Activated CD4-positive, alpha-beta memory T cell treated with anti-CD3 and anti-CD28 coated beads for 36 hours (primary cell): ENCODE measurements around the gene FOS. TPM values are rescaled to one million over a fixed set of nuclear protein-coding genes. Genes with fewer than 3 reads are reported as not detected.
"Not testable (repeated sequence)": the region's sequence is repeated elsewhere in the genome, so short reads cannot be mapped to it uniquely, and the experiment has no call there.

Experiments used
- CTCF ChIA-PET: fragments of 350-600 bp; sonication (Branson Sonifier 250); formaldehyde crosslinking; loops from one replicate; lab custom pipeline; 2021; ENCODE audit warnings: antibody characterized with exemption, inconsistent platforms; lab: Charles Lee
- POLR2A ChIA-PET: fragments of 350-600 bp; sonication (Branson Sonifier 250); formaldehyde crosslinking; loops from one replicate; lab custom pipeline; 2021; ENCODE audit warnings: antibody characterized with exemption; lab: Charles Lee
- DNase-seq: peaks from one replicate; pipeline ENCODE4 v3.0.0-alpha.2; 2020
- H3K27ac Mint-ChIP-seq: one replicate; pipeline ENCODE4 v1.8.0; 2021; ENCODE audit warnings: mixed read lengths
- H3K27me3 Mint-ChIP-seq: one replicate; pipeline ENCODE4 v1.8.0; 2021; ENCODE audit warnings: mixed read lengths
- H3K36me3 Mint-ChIP-seq: one replicate; pipeline ENCODE4 v1.8.0; 2021; ENCODE audit warnings: mixed read lengths
- H3K4me1 Mint-ChIP-seq: one replicate; pipeline ENCODE4 v1.8.0; 2021; ENCODE audit warnings: low read depth, mixed read lengths
- H3K4me3 Mint-ChIP-seq: one replicate; pipeline ENCODE4 v1.8.0; 2021; ENCODE audit warnings: mild to moderate bottlenecking, mixed read lengths
- H3K9me3 Mint-ChIP-seq: one replicate; pipeline ENCODE4 v1.8.0; 2021; ENCODE audit warnings: mixed read lengths
- intact Hi-C: fragments of 100-400 bp; cut with micrococcal nuclease; formaldehyde crosslinking; loops from one replicate; pipeline ENCODE4 v1.15.1; 2023
- total RNA-seq, 2 experiments: library from RNA; stranded (reverse); gene quantifications; one replicate each; pipeline ENCODE4 v1.2.3, GENCODE V29; 2021

Gene FOS
- total RNA-seq, 2 experiments from 2014 or later: 21.1 to 26.7 TPM

DNA sequence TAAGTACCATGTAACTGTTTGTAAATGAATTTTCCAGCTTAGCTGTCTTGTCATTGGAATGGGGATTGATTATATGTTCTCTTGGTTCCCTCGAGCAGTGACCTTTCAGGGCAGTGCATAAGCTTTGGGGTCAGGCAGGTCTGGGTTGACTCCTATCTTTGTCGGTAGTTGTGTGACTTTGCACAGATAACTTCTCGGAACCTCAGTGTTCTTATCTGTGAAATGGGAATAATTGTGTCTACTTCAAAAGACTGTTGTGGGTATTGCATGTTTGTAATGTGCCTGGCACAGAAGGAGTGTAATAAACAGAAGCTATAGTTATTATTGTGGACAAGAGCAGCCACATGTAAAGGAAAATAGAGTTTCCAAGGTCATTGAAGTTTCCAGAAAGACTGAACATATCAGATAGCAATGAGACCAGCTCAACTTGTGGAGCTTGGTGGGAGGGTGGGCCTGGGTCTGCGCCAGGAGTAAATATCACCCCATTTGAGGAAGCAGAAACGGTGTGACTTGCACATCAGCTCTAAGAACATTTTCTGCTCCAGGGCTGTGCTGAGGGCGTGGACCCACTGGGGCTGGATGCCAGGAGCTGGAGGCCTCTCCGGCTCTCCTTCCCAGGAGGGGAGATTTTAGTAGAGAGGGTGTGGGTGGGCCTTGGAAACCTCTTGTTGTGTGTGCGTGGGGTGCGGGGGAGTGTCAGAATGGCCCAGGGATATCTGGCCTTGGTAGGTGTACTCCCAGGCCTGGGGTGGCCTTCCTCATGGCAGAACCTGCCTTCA, 19.7 kb downstream of the FOS start:
- ChIA-PET CTCF (interaction anchor here (1.0 to 13.5 kb wide), 8 partner anchors 9 to 353 kb away, joined by 4 to 280 read pairs (median 5); partner anchors contain the start of gene NEK9), POLR2A (interaction anchor here (1.1 kb wide), 1 partner anchor 172 kb away, joined by 6 read pairs; the partner anchor contains the start of gene NEK9)
- no peak for DNase-seq
- no peak overlapping the region for H3K27ac Mint-ChIP-seq
- no peak overlapping the region for H3K4me3 Mint-ChIP-seq
- peaks cover 39% of the 10 kb centered on the region for H3K4me1 Mint-ChIP-seq
- H3K36me3 Mint-ChIP-seq: no peaks in the 10 kb centered on the region
- no peaks in the 10 kb centered on the region for H3K27me3 Mint-ChIP-seq
- intact Hi-C loops: no loop called here
- peaks cover 5% of the 10 kb centered on the region for H3K9me3 Mint-ChIP-seq

DNA sequence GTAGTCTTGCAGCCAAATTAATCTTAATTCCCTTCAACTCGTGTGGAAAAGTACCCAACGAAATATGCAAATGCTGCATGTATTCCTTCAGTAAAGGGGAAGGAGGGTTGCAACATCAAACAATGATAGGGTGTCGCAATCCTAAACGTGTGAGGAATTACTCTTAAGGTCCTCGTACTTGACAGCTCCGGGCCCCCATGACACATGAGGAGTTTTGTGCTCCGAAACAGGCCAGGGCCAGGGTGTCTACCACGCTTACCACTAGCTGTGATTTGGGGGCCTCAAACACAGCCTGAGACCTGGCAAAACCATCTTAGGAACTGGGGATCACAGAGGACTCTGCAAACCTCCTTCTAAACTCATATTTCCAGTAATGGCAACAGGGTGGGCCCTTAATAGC, 20.4 kb downstream of the FOS start:
- Mint-ChIP-seq H3K4me3 (no peak overlapping the region), H3K9me3 (peaks cover 5% of the 10 kb centered on the region), H3K36me3 (no peaks in the 10 kb centered on the region), H3K4me1 (peaks cover 41% of the 10 kb centered on the region), H3K27me3 (no peaks in the 10 kb centered on the region), H3K27ac (no peak overlapping the region)
- intact Hi-C loops: no loop called here
- ChIA-PET CTCF (interaction anchor here (1.0 to 13.5 kb wide), 6 partner anchors 8 to 354 kb away, joined by 3 to 280 read pairs (median 5); partner anchors contain the start of gene NEK9), POLR2A (no interaction called here)
- no peak for DNase-seq

DNA sequence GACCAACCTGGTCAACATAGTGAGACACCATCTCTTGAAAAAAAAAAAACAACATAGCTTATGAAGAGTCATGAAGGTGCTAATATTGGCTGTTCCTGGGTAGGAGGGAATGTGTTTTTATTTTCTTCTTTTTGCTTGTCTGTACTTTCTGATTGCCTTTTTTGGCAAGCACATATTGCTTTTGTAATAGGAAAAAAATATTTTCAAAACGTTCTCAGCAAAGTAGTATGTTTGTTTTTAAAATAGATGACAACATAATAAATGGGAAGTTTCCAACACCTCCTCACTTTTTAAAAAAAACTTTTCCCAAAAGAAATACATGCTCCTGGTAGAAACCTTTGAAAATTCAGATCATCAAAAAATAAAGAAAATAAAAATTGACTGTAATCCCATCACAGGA, 20.9 kb downstream of the FOS start:
- Mint-ChIP-seq H3K27me3 (no peaks in the 10 kb centered on the region), H3K36me3 (no peaks in the 10 kb centered on the region), H3K4me1 (peaks cover 41% of the 10 kb centered on the region), H3K4me3 (no peak overlapping the region), H3K9me3 (peaks cover 5% of the 10 kb centered on the region), H3K27ac (no peak overlapping the region)
- intact Hi-C loops: no loop called here
- DNase-seq: no peak
- POLR2A ChIA-PET: interaction anchor here (0.6 kb wide), 1 partner anchor 61 kb away, joined by 3 read pairs; no protein-coding TSS in a partner anchor
- CTCF ChIA-PET: interaction anchor here (1.0 to 13.5 kb wide), 5 partner anchors 8 to 354 kb away, joined by 3 to 280 read pairs (median 5); partner anchors contain the start of gene NEK9

- Mint-ChIP-seq H3K27ac (peak overlapping the region; percentile 76), H3K27me3 (no peaks in the 10 kb centered on the region), H3K36me3 (no peaks in the 10 kb centered on the region), H3K4me3 (no peak overlapping the region), H3K4me1 (peaks cover 23% of the 10 kb centered on the region), H3K9me3 (peaks cover 5% of the 10 kb centered on the region)
- ChIA-PET POLR2A (no interaction called here), CTCF (interaction anchor here (0.8 to 13.5 kb wide), 12 partner anchors 12 to 463 kb away, joined by 3 to 280 read pairs (median 5); partner anchors contain the start of gene NEK9)
- DNase-seq: peak; percentile 71
- intact Hi-C loops: loop anchor here (5.0 kb wide), 1 partner anchor 354 kb away; no protein-coding TSS in a partner anchor
Observed at GRCh38 chr14:75301666-75302325, 23.2 kb downstream of the FOS start.

GRCh38 chr14:75303381-75303789, 24.8 kb downstream of the FOS start:
- peak; percentile 70 for DNase-seq
- POLR2A ChIA-PET: no interaction called here
- no peak overlapping the region for H3K4me3 Mint-ChIP-seq
- peaks cover 5% of the 10 kb centered on the region for H3K9me3 Mint-ChIP-seq
- CTCF ChIA-PET: interaction anchor here (0.7 to 13.5 kb wide), 15 partner anchors 8 to 389 kb away, joined by 3 to 280 read pairs (median 4); partner anchors contain the start of gene NEK9
- H3K27me3 Mint-ChIP-seq: peaks cover 5% of the 10 kb centered on the region
- intact Hi-C loops: loop anchor here (1.0 to 5.0 kb wide), 3 partner anchors 171 to 389 kb away; no protein-coding TSS in a partner anchor
- H3K4me1 Mint-ChIP-seq: peaks cover 27% of the 10 kb centered on the region
- no peaks in the 10 kb centered on the region for H3K36me3 Mint-ChIP-seq
- peak overlapping the region; percentile 71 for H3K27ac Mint-ChIP-seq

DNA sequence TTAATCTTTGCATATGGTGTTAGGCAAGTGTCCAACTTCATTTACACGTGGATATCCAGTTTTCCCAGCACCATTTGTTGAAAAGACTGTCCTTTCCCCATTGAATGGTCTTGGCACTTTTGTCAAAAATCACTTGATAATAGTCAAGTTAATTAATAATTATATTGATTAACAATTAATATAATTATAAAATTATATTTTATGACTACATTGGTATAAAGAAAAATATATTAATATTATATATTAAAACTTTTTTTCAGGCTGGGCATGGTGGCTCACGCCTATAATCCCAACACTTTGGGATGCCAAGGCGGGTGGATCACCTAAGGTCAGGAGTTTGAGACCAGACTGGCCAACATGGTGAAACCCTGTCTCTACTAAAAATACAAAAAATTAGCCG, 27.8 kb downstream of the FOS start:
- H3K4me3 Mint-ChIP-seq, DNase-seq, intact Hi-C loops, H3K27me3 Mint-ChIP-seq, H3K9me3 Mint-ChIP-seq, H3K27ac Mint-ChIP-seq, POLR2A ChIA-PET, H3K36me3 Mint-ChIP-seq: not testable (repeated sequence)
- CTCF ChIA-PET: interaction anchor here (0.7 to 13.5 kb wide), 9 partner anchors 153 to 350 kb away, joined by 3 to 280 read pairs (median 5); partner anchors contain the start of gene NEK9
- peaks cover 22% of the 10 kb centered on the region for H3K4me1 Mint-ChIP-seq

DNA sequence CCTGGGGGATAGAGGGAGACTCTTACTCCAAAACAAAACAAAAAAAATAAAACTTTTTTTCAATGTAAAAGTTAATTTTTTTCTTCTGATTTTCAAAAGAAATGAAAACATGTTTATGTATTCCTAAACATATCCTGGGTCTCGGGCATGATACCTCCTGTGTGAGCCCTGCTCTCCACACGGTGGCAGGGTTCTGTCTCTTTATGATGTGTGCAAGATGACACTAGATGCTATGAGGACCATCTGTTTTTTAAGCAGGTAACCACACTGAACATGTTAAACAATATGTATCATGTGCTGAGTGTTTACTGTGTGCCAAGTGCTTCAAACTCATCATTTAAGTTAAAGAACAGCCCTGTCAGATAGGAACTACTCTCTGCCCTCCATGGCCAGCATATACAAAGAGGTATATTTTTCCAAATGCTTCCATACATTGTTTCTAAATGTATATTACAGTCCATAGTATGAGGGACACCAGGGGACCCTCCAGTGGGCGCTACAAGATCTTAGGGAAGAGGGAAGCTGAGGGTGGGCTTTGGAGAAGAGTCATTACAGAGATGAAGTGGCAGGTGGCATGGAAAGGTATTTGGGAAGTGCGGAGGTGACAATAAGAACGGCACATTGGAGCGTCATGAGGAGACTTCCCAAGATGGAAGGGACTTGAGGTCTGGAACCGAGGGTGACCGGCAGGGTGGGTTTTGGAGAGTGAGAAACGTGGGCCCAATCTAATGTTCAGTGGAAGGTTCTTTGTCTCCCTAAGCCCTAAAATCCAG, 28.5 kb downstream of the FOS start:
- H3K4me1 Mint-ChIP-seq: peaks cover 17% of the 10 kb centered on the region
- intact Hi-C loops: loop anchor here (1.0 kb wide), 4 partner anchors 147 to 347 kb away; no protein-coding TSS in a partner anchor
- peak; percentile 58 for DNase-seq
- H3K9me3 Mint-ChIP-seq: peaks cover 2% of the 10 kb centered on the region
- H3K36me3 Mint-ChIP-seq: no peaks in the 10 kb centered on the region
- peaks cover 5% of the 10 kb centered on the region for H3K27me3 Mint-ChIP-seq
- no peak overlapping the region for H3K27ac Mint-ChIP-seq
- CTCF ChIA-PET: interaction anchor here (0.9 to 9.2 kb wide), 23 partner anchors 8 to 352 kb away, joined by 3 to 98 read pairs (median 4); no protein-coding TSS in a partner anchor
- POLR2A ChIA-PET: interaction anchor here (1.3 kb wide), 1 partner anchor 262 kb away, joined by 3 read pairs; no protein-coding TSS in a partner anchor
- H3K4me3 Mint-ChIP-seq: no peak overlapping the region

GRCh38 chr14:75307700-75308379, 29.2 kb downstream of the FOS start:
- H3K36me3 Mint-ChIP-seq: no peaks in the 10 kb centered on the region
- peak; percentile 84 for DNase-seq
- intact Hi-C loops: loop anchor here (1.0 kb wide), 4 partner anchors 146 to 346 kb away; no protein-coding TSS in a partner anchor
- CTCF ChIA-PET: interaction anchor here (0.9 to 9.2 kb wide), 30 partner anchors 9 to 453 kb away, joined by 3 to 98 read pairs (median 4); partner anchors contain the start of gene NEK9
- peaks cover 5% of the 10 kb centered on the region for H3K27me3 Mint-ChIP-seq
- H3K27ac Mint-ChIP-seq: no peak overlapping the region
- no peak overlapping the region for H3K4me3 Mint-ChIP-seq
- H3K4me1 Mint-ChIP-seq: peaks cover 13% of the 10 kb centered on the region
- POLR2A ChIA-PET: interaction anchor here (1.3 kb wide), 1 partner anchor 261 kb away, joined by 3 read pairs; no protein-coding TSS in a partner anchor
- no peaks in the 10 kb centered on the region for H3K9me3 Mint-ChIP-seq

DNA sequence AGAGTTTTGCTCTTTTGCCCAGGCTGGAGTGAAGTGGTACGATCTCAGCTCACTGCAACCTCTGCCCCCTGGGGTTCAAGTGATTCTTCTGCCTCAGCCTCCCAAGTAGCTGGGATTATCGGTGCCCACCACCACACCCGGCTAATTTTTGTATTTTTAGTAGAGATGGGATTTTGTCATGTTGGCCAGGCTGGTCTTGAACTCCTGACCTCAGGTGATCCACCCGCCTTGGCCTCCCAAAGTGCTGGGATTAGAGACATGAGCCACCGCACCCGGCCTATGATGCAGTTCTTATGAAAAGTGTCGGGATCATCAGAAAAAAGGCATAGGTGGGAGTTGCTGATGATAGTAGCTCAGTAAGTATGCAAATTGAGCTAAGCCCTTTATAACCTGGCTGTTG, 30.4 kb downstream of the FOS start:
- H3K36me3 Mint-ChIP-seq, DNase-seq, H3K27me3 Mint-ChIP-seq, H3K4me3 Mint-ChIP-seq, H3K27ac Mint-ChIP-seq, H3K4me1 Mint-ChIP-seq, POLR2A ChIA-PET, H3K9me3 Mint-ChIP-seq, intact Hi-C loops: not testable (repeated sequence)
- CTCF ChIA-PET: interaction anchor here (0.7 to 9.2 kb wide), 18 partner anchors 58 to 454 kb away, joined by 3 to 98 read pairs (median 4); partner anchors contain the start of gene NEK9

- H3K27me3 Mint-ChIP-seq, H3K4me1 Mint-ChIP-seq, DNase-seq, intact Hi-C loops, H3K9me3 Mint-ChIP-seq, H3K36me3 Mint-ChIP-seq, POLR2A ChIA-PET, H3K4me3 Mint-ChIP-seq, H3K27ac Mint-ChIP-seq: not testable (repeated sequence)
- CTCF ChIA-PET: interaction anchor here (0.6 to 9.2 kb wide), 14 partner anchors 144 to 376 kb away, joined by 3 to 98 read pairs (median 4); partner anchors contain the start of genes ERG28, NEK9 and TTLL5
Observed at GRCh38 chr14:75309561-75309960, 30.9 kb downstream of the FOS start.
